GM18508 (cell line): ENCODE measurements around the gene USO1.
"Not testable (repeated sequence)": the region's sequence is repeated elsewhere in the genome, so short reads cannot be mapped to it uniquely, and the experiment has no call there.

ENCODE experiments used
- ATAC-seq: cut with Tn5 transposase; IDR thresholded peaks from one replicate; pipeline ENCODE4 v1.9.1; 2021; ENCODE audit warnings: moderate number of reproducible peaks; ENCODE audit not compliant: insufficient read depth, unreplicated experiment

The USO1 gene

GRCh38 chr4:75724066-75724866, at the start of gene USO1:
USO1 (plus strand) TSS chr4:75724577; CDS start chr4:75724820, 243 bp downstream.
- ATAC-seq, result peak; percentile 73

GRCh38 chr4:75675004-75675531, 49.3 kb upstream of the USO1 start:
- no peak for ATAC-seq

- ATAC-seq, result no peak
Measured at GRCh38 chr4:75678473-75678872, 45.9 kb upstream of the USO1 start.

- ATAC-seq, result no peak
Measured at GRCh38 chr4:75678965-75679364, 45.4 kb upstream of the USO1 start.

- no peak for ATAC-seq
Measured at GRCh38 chr4:75679876-75680575, 44.4 kb upstream of the USO1 start.

GRCh38 chr4:75683482-75684155, 40.8 kb upstream of the USO1 start:
- ATAC-seq, result no peak

GRCh38 chr4:75685546-75686189, 38.7 kb upstream of the USO1 start:
- ATAC-seq, result no peak

GRCh38 chr4:75686346-75686745, 38.0 kb upstream of the USO1 start:
- ATAC-seq, result no peak

GRCh38 chr4:75687125-75687524, 37.3 kb upstream of the USO1 start:
- ATAC-seq, result not testable (repeated sequence)

GRCh38 chr4:75692066-75692465, 32.3 kb upstream of the USO1 start:
- not testable (repeated sequence) for ATAC-seq

GRCh38 chr4:75696071-75696470, 28.3 kb upstream of the USO1 start:
- ATAC-seq, result no peak

GRCh38 chr4:75696581-75696980, 27.8 kb upstream of the USO1 start:
- ATAC-seq, result no peak

- peak; percentile 95 for ATAC-seq
Measured at GRCh38 chr4:75698162-75698962, 26.0 kb upstream of the USO1 start.

- ATAC-seq, result peak; percentile 28
Measured at GRCh38 chr4:75698963-75699228, 25.5 kb upstream of the USO1 start.

GRCh38 chr4:75699299-75699698, 25.1 kb upstream of the USO1 start:
- ATAC-seq, result no peak

- ATAC-seq, result no peak
Measured at GRCh38 chr4:75702919-75703411, 21.4 kb upstream of the USO1 start.

- no peak for ATAC-seq
Measured at GRCh38 chr4:75705198-75705977, 19.0 kb upstream of the USO1 start.

- no peak for ATAC-seq
Measured at GRCh38 chr4:75708218-75708691, 16.1 kb upstream of the USO1 start.

- no peak for ATAC-seq
Measured at GRCh38 chr4:75710246-75710645, 14.1 kb upstream of the USO1 start.
